HG03521 (cell line): ENCODE results near the gene METTL24.
A peak's percentile ranks its signal among the peaks of the same experiment; 100 is the strongest.
"Not testable (repeated sequence)": the region's sequence is repeated elsewhere in the genome, so short reads cannot be mapped to it uniquely, and the experiment has no call there.

ENCODE experiments used
- ATAC-seq: cut with Tn5 transposase; IDR thresholded peaks from one replicate; pipeline ENCODE4 v1.9.1; 2021; ENCODE audit warnings: mild to moderate bottlenecking, moderate library complexity; ENCODE audit not compliant: unreplicated experiment

METTL24 gene

DNA sequence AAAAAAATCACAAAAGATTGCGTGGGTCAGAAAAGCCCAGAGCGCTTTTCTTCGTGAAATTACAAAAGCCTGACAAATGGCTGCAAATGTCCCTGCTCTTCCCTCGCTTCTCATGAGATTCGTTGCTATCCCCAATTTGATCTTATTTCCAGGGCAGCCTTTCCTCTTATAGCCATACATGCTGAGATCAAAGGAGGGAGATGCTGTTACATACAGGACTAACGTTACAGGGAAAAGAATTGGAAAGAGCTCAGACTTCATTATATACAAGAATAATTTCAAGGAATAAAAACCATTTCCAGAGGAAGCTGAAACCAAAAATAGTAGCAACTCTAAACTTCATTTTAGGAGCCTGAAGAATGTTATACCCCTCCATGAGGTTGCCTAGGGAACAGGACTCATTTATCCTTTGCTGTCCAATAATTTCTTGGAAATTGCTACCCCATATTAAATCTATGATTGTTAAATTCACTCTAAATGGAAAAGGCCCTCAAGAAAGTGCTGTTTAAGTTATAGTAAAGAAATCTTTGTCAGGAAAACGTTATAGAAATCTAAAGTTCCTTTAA, 81.0 kb downstream of the METTL24 start:
- ATAC-seq: no peak

DNA sequence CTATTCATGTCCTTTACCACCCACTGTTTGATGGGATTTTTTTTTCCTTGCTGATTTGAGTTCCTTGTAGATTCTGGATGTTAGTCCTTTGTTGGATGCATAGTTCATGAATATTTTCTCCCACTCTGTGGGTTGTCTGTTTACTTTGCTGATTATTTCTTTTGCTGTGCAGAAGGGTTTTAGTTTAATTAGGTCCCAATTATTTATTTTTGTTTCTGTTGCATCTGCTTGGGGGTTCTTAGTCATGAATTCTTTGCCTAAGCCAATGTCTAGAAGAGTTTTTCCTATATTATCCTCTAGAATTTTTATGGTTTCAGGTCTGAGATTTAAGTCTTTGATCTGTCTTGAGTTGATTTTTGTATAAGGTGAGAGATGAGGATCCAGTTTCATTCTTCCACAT, 85.4 kb downstream of the METTL24 start:
- not testable (repeated sequence) for ATAC-seq

DNA sequence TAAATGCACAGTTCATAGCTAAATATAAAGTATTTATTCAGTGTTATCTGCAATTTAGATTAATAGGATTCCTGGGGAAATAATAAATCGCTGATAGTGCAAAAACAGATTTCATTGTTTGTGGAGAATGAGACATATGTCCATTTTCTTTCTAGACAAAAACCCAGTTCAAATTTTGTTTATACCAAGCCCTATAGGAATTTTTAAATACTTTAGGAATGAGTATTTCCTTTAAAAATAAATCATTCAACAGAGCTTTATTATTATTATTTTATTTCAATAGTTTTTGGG, 86.5 kb downstream of the METTL24 start:
- no peak for ATAC-seq

DNA sequence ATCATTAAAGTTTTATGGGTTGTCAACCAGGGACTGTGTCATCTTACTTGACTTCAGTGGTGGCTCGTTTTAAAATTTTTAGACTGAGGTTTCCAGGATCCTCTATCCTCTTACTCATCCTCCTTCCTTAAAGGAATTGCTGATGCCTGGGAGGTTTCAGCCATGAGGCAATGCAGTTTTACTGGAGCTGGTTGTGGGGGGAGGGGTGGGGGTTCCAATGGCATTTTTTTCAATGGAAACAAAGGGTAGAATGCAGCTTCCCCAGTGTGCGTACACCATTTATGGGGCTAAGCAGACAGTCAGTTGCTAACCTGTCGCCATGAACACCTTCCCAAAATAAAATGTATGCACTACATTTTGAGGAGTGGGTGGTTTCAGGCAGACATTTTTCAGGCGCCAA, 88.0 kb downstream of the METTL24 start:
- ATAC-seq: no peak

DNA sequence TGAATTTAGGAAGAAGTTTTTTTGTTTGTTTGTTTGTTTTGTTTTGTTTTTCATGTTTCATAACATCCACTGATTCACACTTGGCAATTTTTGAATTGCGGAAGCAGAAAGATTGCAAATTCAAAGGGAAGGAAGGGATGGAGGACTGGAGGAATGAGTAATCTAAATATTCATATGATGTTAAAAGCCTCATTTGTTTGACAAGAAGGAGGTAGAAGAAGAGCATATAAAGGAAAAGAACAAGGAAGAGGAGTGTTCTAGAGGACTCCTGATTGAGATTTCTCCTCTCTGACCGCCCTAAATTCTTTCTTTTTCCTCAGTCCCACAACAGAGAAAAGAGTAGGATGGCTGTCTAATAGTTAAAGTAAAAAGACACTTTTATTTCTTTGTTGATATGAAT, 88.5 kb downstream of the METTL24 start:
- no peak for ATAC-seq

DNA sequence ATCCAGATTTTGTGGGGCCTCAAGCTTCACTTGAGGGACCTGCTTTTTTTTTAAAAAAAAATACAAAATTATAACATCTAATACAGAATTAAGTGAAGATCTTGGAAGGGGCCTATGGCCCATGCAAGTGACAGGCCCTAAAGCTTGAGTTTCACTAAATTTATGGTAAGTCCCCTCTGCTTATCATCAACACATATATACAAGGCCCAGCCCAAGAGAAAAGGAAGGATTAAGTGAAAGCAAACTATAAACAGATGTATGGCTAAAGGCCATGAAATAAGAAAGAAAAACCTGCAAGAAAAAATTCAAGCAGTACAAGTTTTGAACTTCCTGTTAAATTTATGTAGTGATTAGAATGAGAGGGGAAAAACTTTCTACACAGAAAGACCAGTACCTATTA, 91.2 kb downstream of the METTL24 start:
- no peak for ATAC-seq

DNA sequence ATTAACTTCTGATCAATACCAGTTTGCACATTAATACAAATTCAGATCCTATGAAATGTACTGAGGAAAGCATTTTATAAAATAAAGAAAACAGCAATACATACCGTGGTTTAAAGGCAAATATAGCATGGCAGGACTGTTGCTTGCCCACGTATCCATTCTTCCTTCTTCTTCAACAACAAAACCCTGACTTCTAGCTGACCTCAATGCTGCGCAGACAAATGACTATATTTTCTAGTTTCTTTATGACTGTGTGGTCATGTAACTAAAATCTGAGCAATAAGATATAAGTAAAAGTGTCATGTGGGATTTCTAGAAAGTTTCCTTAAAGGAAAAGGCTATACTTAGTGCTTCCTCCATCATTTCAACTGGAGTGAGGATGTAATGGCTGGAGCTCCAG, 92.9 kb downstream of the METTL24 start:
- no peak for ATAC-seq

DNA sequence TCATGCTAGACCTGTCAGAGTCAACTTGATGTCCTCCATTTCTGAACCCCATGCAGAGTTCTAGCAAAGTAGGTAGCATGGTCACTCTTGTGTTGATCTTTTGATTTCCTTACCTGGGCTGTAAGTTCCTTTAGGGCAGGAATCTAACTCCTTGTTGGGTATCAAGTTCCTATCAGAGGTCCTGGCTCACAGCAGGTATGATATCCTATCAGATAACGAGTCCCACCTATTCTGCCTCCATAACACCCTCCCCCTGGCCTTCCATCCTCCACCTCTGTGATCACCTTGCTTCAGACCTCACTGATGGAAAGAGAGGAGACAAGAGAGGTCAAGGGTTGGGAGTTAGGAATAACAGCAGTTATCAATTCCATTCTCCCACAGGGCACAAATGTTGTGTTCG, 101.8 kb downstream of the METTL24 start:
- ATAC-seq: no peak

DNA sequence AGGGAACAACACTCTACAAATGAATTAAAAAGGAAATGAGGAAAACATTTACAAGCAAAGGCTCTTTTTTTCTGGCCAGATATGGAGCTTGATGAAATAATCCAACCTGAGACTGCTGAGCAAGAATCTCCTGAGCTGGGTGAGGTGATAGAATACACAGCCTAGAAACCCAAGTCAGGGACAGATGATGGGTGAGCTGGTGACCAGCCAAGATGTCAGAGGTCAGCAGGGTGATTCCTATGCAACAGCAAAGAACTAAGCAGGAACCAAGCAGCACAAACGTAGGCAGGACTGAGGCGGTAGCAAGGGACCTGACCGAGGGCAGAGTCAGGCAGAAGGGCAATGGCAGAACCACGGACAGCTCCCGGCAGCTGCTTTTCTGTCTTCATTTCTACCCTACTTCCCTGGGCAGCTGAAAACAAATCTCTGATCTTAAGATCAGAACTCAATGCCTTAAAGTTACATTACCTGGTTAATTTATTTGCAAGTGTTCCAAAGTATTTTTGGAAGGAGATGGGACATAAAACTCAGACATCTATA, 102.9 kb downstream of the METTL24 start:
- no peak for ATAC-seq

DNA sequence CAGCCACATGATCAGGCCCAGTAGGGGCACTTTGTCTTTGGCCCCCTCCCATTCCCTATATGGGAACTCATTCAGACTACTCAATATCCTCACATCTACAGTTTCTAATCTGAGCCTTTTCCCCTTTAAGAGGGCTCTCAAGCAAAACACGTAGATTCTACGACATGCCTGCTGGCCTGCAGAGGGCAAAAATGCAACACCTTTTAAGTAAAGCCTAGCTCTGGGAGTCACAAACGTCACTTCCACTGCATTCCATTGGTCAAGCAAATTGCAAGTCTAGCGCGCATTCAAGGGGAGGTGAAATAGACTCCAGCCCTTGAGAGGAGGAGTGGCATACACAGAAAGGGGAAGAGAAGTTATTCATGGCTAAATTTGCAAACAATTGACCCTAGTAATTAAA, 107.3 kb downstream of the METTL24 start:
- no peak for ATAC-seq

DNA sequence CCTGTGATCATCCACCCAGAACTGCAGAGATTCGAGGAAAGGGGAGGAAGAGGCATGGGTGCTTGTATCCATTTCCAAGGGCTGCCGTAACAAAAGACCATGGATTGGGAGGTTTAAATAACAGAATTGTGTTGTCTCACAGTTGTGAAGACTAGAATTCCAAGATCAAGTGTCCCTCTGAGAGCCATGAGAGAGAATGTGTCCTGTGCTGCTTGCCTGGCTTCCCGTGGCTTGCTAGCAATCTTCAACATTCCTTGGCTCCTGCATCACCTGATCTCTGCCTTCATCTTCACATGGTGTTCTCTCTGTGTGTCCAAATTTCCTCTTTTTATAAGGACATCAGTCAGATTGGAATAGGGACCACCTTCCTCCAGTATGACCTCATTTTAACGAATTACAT, 108.1 kb downstream of the METTL24 start:
- ATAC-seq: no peak

DNA sequence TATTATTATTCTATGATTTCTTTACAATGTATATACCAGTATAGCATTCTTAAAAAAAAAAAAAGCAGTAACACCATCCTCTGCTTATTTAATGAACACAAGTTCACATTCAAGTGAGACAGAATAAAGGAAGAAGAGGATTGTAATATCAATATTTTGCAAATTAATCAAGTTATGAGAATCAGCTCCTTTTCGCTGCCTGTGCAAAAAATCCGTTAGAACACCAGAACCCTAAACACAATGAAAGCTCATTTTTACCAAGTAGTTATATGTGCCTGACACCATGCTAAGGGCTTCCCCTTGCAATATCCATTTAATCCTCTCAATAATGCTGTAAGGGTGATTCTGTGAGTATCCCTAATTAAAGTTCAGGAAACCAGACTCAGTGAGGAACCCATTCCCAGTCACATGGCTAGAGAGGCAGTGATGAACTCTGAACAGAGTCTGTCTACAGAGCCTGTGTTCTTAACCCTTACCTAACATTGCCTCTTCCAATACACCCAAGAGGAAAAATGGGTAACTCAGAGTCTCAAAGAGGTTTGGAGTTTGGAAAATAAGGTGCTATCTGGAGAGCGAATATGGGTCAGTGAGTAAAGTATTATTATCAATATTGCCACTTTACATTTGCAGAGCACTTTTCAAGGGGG, 111.1 kb downstream of the METTL24 start:
- ATAC-seq: no peak

DNA sequence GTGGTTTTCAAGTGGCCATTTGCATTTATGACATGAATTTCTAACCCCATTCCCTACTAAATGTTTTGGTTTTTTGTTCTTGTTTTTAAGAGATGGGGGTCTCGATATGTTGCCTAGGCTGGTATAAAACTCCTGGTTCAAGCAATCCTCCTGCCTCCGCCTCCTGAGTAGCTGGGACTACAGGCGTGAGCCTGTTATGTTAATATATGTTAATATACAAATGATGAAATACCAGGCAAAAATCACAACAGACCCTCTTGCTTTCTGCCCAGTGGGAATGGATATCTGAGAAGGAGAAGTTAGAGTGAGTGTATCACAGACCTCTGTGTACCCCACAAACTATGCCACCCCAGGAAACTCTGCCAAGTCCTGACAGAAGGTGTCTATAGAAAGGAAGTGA, 111.8 kb downstream of the METTL24 start:
- ATAC-seq: no peak

DNA sequence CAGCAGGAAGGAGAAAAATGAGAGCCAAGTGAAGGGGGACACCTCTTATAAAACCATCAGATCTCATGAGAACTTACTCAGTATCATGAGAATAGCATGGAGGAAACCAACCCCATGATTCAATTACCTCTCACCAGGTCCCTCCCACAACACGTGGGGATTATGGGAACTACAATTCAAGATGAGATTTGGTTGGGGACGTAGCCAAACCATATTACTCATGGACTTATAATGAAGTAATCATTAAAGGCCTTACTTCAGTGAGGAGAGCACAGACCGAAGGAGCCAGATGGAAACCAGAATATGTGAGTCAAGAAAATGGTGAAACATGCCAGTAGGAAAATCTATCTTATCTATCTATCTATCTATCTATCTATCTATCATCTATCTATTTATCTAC, 113.5 kb downstream of the METTL24 start:
- ATAC-seq: not testable (repeated sequence)

DNA sequence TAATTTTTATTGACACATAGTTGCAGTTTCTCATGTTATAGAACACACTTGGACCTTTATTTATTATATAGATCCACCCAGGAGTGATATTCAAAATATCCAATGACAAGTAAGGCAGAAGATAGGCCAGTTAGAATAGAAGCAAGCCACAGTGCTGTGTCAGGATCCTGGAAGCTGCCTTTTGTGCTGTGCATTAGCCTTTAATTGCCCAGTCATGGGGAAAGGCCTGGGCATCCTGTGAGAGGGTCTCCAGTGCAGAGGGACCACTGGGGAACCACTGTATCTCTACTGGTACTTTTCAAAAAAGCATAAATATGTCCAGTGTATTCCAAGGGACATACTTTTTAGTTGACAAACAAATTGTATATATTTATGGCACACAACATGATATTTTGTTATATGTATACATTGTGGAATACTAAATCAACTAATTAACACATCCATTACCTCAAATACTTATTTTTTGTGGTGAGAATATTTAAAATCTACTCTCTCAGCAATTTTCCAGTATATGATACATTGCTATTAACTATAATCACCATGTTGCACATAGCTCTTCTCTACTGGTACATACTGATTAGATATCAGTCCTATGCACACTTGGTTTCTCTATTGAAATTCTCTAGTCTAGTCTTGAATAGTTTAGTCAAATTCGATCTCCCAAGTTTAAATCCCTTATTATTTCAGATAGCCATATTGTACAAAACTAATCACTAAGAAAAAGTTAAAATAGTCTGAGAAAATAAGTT, 118.4 kb downstream of the METTL24 start:
- ATAC-seq: no peak

DNA sequence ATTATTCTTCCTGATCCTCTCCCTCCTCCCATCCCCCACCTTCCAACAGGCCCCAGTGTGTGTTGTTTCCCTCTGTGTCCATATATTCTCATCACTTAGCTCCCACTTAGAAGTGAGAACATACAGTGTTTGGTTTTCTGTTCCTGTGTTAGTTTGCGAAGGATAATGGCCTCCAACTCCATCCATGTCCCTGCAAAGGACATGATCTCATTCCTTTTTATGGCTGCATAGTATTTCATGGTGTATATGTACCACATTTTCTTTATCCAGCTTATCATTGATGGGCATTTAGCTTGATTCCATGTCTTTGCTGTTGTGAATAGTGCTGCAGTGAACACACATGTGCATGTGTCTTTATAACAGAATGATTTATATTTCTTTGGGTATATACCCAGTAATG, 122.1 kb downstream of the METTL24 start:
- not testable (repeated sequence) for ATAC-seq

DNA sequence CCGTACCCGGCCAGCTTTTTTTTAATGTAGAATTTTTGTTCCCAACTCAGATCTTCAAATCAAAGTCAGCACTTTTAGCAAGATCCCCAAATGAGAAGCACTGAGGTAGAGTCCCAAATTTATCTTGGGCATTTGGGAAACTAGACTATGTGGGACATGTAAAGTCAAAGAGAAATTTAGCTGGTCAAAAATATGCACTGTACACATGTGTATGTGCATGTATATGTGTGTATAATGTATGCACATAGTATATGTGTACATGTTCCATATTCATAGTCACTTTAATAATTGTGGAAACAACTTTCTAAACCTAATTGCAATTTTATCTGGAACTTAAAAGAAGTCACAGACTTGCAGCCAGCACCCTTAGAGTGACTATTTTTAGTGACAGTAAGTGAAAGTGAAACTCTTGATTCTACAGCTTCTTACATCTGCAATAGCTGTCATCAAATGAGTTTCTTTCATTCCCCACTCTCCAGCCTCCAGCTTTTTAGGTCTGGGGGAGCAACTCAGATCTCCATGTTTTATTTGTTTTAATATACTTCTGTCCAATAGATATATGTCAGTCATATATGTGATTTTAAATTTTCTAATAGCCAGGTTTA, 124.3 kb downstream of the METTL24 start:
- peak; percentile 90 for ATAC-seq

DNA sequence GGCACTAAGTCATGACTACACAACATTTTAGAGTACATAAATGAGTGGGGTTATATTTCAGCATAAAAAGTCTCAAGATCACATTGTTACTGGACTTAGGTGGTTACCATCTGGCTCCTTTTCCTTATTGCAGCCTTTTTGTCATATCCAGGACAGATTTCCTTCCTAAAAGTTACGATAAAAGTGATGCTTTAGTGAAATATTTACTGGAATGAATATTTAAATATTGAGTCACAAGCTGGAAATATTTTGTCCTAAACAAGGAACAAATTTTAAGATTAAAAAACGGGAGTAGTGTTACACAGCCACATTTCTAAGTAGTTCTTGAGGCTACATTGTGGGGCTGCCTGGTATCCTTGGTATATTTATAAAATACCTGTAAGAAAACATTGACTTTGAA, 125.7 kb downstream of the METTL24 start:
- no peak for ATAC-seq

DNA sequence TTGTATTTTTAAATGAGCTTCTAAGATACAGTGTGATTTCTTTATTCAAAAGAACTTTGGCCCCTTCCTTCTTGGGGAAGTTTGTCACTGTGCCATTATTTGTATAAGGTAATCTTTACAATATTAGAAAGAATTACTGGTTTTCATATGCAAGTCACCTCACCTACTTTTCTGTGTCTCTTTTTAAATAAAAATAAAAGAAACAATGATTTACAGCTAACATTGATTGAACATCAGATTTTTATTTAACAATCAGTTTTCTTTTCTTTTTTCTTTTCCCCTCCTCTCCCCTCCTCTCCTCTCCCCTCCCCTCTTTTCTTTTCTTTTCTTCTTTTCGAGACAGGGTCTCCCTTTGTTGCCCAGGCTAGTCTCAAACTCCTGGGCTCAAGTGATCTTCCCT, 131.9 kb downstream of the METTL24 start:
- ATAC-seq: no peak

DNA sequence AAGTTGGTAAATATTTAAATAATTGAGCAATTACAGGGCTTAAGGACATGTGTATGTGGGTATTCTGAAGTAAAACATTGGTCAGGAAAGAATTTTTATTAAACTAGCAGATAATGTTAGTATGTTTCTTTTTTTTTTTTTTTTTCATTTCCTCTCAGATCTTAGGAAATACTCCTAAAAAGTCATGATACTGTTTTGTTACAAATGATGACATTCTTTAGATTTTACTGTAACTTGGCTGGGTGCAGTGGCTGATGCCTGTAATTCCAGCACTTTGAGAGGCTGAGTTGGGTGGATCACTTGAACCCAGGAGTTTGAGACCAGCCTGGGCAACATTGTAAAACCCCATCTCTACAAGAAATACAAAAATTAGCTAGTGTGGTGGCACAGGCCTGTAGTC, 136.4 kb downstream of the METTL24 start:
- no peak for ATAC-seq

DNA sequence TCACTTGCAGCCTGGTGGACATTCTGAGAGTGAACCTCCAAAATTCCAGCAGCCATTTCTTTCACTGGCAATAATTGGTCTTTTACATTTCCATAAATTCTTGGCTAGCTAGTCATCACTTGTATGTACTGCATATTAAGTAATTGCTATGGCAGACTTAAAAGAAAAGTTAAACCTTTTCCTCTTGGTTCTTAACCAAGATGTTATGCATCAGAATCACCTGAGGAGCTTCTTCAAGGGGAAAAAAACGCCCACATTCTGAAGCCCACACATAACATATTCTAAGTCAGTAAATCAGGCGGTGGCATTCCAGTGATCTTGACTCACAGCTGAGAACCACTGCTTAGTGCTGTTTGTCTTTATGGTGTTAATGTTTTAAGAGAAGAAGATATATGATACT, 140.9 kb downstream of the METTL24 start:
- no peak for ATAC-seq

DNA sequence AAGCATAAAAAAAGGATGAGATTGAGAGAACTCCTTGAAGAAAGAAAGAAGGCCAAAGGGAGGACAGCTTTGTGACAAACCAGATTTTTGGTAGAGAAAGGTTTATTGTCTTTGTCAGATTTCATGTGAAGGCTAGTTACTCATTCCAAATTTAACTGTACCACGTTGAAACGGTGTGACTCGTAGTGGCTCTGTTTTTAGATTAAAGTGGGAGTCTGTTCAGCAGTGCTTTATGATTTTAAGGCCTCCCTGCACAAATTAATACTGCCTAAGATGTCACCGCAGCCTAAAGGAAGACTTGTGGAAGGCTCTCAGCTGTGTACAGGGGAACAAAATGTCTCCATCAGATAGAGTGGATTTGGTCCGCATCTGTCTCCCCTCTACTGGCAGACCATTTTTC, 142.0 kb downstream of the METTL24 start:
- no peak for ATAC-seq
